HEK293 (cell line): Measurements from ENCODE around the gene C1QTNF2.

ENCODE experiments used
- CTCF ChIA-PET: fragments of 350-600 bp; formaldehyde crosslinking; extraction: SDS; loops from one replicate; lab custom pipeline; 2021; ENCODE audit warnings: antibody characterized with exemption; lab: Yijun Ruan, JAX
- POLR2A ChIA-PET: fragments of 300-600 bp; formaldehyde crosslinking; extraction: SDS; loops from one replicate; lab custom pipeline; 2020; ENCODE audit warnings: antibody characterized with exemption, inconsistent platforms; lab: Yijun Ruan, JAX
- H3K27ac ChIP-seq: fragments of 200-500 bp; sonication (Bioruptor generic); 2 replicates; pipeline ENCODE4 v1.5.1; 2014; ENCODE audit warnings: low read depth, low read length, control low read depth, inconsistent platforms; ENCODE audit errors: extremely low read depth
- H3K36me3 ChIP-seq, 2 experiments: fragments of 200-500 bp in 1 of 2; sonication (Bioruptor generic) in 1 of 2; 1 replicate in 1 of 2; 2 replicates in 1 of 2; pipeline ENCODE4 v1.5.1; 2014 to 2017; ENCODE audit warnings: inconsistent platforms in 2 of 2, low read length in 2 of 2; ENCODE audit not compliant: control insufficient read depth in 2 of 2, insufficient read depth in 1 of 2
- H3K4me1 ChIP-seq: fragments of 200-500 bp; sonication (Bioruptor generic); 2 replicates; pipeline ENCODE4 v1.5.1; 2014; ENCODE audit warnings: mild to moderate bottlenecking, low read length, inconsistent platforms; ENCODE audit not compliant: control insufficient read depth, insufficient read depth
- H3K4me3 ChIP-seq: 2 replicates; pipeline ENCODE4 v1.5.1; 2011; ENCODE audit warnings: low read depth, mild to moderate bottlenecking, control low read depth, low read length, moderate library complexity
- H3K9me3 ChIP-seq: fragments of 200-500 bp; sonication (Bioruptor generic); 2 replicates; pipeline ENCODE4 v1.5.1; 2014; ENCODE audit warnings: low read depth, low read length, inconsistent platforms; ENCODE audit not compliant: control insufficient read depth, insufficient read depth
- AEBP2 ChIP-seq: fragments of 450-650 bp; formaldehyde crosslinking; IDR thresholded peaks from 2 replicates; pipeline ENCODE4 v1.5.1; 2016; ENCODE audit warnings: missing biosample characterization, missing genetic modification characterization, borderline replicate concordance
- KLF17 ChIP-seq: fragments of 450-650 bp; formaldehyde crosslinking; IDR thresholded peaks from 2 replicates; pipeline ENCODE4 v1.5.1; 2016; ENCODE audit warnings: missing biosample characterization, missing genetic modification characterization
- KLF7 ChIP-seq: fragments of 450-650 bp; formaldehyde crosslinking; IDR thresholded peaks from 2 replicates; pipeline ENCODE4 v1.5.1; 2016; ENCODE audit warnings: missing biosample characterization, missing genetic modification characterization, borderline replicate concordance
- KLF8 ChIP-seq: fragments of 450-650 bp; formaldehyde crosslinking; IDR thresholded peaks from 2 replicates; pipeline ENCODE4 v1.5.1; 2016; ENCODE audit warnings: missing biosample characterization, missing genetic modification characterization
- PATZ1 ChIP-seq: fragments of 450-650 bp; formaldehyde crosslinking; IDR thresholded peaks from 2 replicates; pipeline ENCODE4 v1.5.1; 2016; ENCODE audit warnings: missing biosample characterization, missing genetic modification characterization
- SP2 ChIP-seq: fragments of 450-650 bp; formaldehyde crosslinking; IDR thresholded peaks from 2 replicates; pipeline ENCODE4 v1.5.1; 2016; ENCODE audit warnings: missing biosample characterization, missing genetic modification characterization
- ZBTB10 ChIP-seq: fragments of 450-650 bp; formaldehyde crosslinking; IDR thresholded peaks from 2 replicates; pipeline ENCODE4 v1.5.1; 2016; ENCODE audit warnings: missing biosample characterization, missing genetic modification characterization
- ZBTB20 ChIP-seq: fragments of 450-650 bp; formaldehyde crosslinking; IDR thresholded peaks from 2 replicates; pipeline ENCODE4 v1.5.1; 2016; ENCODE audit warnings: missing biosample characterization, missing genetic modification characterization
- ZFP69B ChIP-seq: fragments of 450-650 bp; formaldehyde crosslinking; IDR thresholded peaks from 2 replicates; pipeline ENCODE4 v1.5.1; 2016; ENCODE audit warnings: missing biosample characterization, missing genetic modification characterization
- ZNF138 ChIP-seq: fragments of 450-650 bp; formaldehyde crosslinking; IDR thresholded peaks from 2 replicates; pipeline ENCODE4 v1.5.1; 2016; ENCODE audit warnings: missing biosample characterization, missing genetic modification characterization, borderline replicate concordance
- ZNF18 ChIP-seq: fragments of 450-650 bp; formaldehyde crosslinking; IDR thresholded peaks from 2 replicates; pipeline ENCODE4 v1.5.1; 2016; ENCODE audit warnings: missing biosample characterization, missing genetic modification characterization
- ZNF266 ChIP-seq: fragments of 450-650 bp; formaldehyde crosslinking; IDR thresholded peaks from 2 replicates; pipeline ENCODE4 v1.5.1; 2016; ENCODE audit warnings: missing biosample characterization, missing genetic modification characterization, low read depth
- ZNF354C ChIP-seq: fragments of 450-650 bp; formaldehyde crosslinking; IDR thresholded peaks from 2 replicates; pipeline ENCODE4 v1.5.1; 2016; ENCODE audit warnings: missing biosample characterization, missing genetic modification characterization, low read depth, borderline replicate concordance
- ZNF391 ChIP-seq: fragments of 450-650 bp; formaldehyde crosslinking; IDR thresholded peaks from 2 replicates; pipeline ENCODE4 v1.5.1; 2016; ENCODE audit warnings: low read depth, missing biosample characterization, missing genetic modification characterization, borderline replicate concordance
- ZNF416 ChIP-seq: fragments of 450-650 bp; formaldehyde crosslinking; IDR thresholded peaks from 2 replicates; pipeline ENCODE4 v1.5.1; 2016; ENCODE audit warnings: missing biosample characterization, missing genetic modification characterization
- ZNF488 ChIP-seq: fragments of 450-650 bp; formaldehyde crosslinking; IDR thresholded peaks from 2 replicates; pipeline ENCODE4 v1.5.1; 2016; ENCODE audit warnings: missing biosample characterization, missing genetic modification characterization
- ZNF501 ChIP-seq: fragments of 450-650 bp; formaldehyde crosslinking; IDR thresholded peaks from 2 replicates; pipeline ENCODE4 v1.5.1; 2016; ENCODE audit warnings: missing biosample characterization, missing genetic modification characterization
- ZNF510 ChIP-seq: fragments of 450-650 bp; formaldehyde crosslinking; IDR thresholded peaks from 2 replicates; pipeline ENCODE4 v1.5.1; 2018; ENCODE audit warnings: mild to moderate bottlenecking, missing genetic modification characterization, missing biosample characterization; ENCODE audit not compliant: insufficient replicate concordance
- ZNF76 ChIP-seq: fragments of 450-650 bp; formaldehyde crosslinking; IDR thresholded peaks from 2 replicates; pipeline ENCODE4; 2016; ENCODE audit warnings: low read depth, missing biosample characterization, missing genetic modification characterization, borderline replicate concordance
- ZNF791 ChIP-seq: fragments of 450-650 bp; formaldehyde crosslinking; IDR thresholded peaks from 2 replicates; pipeline ENCODE4 v1.5.1; 2016; ENCODE audit warnings: missing biosample characterization, missing genetic modification characterization
- ZSCAN4 ChIP-seq: fragments of 450-650 bp; formaldehyde crosslinking; IDR thresholded peaks from 2 replicates; pipeline ENCODE4 v1.5.1; 2017; ENCODE audit warnings: missing biosample characterization, missing genetic modification characterization

Gene C1QTNF2

GRCh38 chr5:160399402-160400353 is 29.3 kb upstream of the C1QTNF2 start, which contains the start of gene FAM200C (continued):
- TF ChIP-seq ZNF488 (tag by site-specific recombination) (no peak), ZFP69B (tag by site-specific recombination) (0 out of 2 replicates have a peak, but pooled peaks have one; percentile 60), ZBTB20 (tag by site-specific recombination) (peak; percentile 88), ZNF791 (tag by site-specific recombination) (no peak), ZNF510 (tag by site-specific recombination) (no peak), KLF7 (no peak), SP2 (tag by site-specific recombination) (peak; percentile 82), ZNF138 (tag by site-specific recombination) (no peak), ZSCAN4 (tag by site-specific recombination) (0 out of 2 replicates have a peak, but pooled peaks have one; percentile 15)
- TF ChIP-seq, all 188 proteins: peak for 45

GRCh38 chr5:160398806-160399205 is 28.4 kb upstream of the C1QTNF2 start:
- Histone ChIP-seq H3K4me3 (peak overlapping the region; percentile 58), H3K9me3 (no peaks in the 10 kb centered on the region), H3K36me3 (peaks cover 19 to 38% of the 10 kb centered on the region in 2 experiments), H3K4me1 (peaks cover 5% of the 10 kb centered on the region), H3K27ac (no peak overlapping the region)
- CTCF ChIA-PET, result interaction anchor here (0.5 to 1.5 kb wide), 2 partner anchors 16 to 53 kb away, joined by 3 read pairs; no protein-coding TSS in a partner anchor
- POLR2A ChIA-PET, result interaction anchor here (1.7 to 2.3 kb wide), 2 partner anchors 9 to 20 kb away, joined by 18 to 21 read pairs; partner anchors contain the start of gene SLU7
- TF ChIP-seq AEBP2 (tag by site-specific recombination) (no peak), KLF17 (tag by site-specific recombination) (no peak), ZNF18 (tag by site-specific recombination) (no peak), ZNF266 (tag by site-specific recombination) (no peak), ZBTB10 (tag by site-specific recombination) (no peak), KLF8 (tag by site-specific recombination) (no peak), ZNF354C (no peak), PATZ1 (tag by site-specific recombination) (no peak), ZNF416 (tag by site-specific recombination) (no peak), ZNF76 (tag by site-specific recombination) (no peak), ZNF501 (tag by site-specific recombination) (no peak), ZNF391 (tag by site-specific recombination) (no peak)
